HFF-Myc (cell line): ENCODE measurements around the gene MGAT5.
A peak's percentile ranks its signal among the peaks of the same experiment; 100 is the strongest.

Source experiments
- DNase-seq: peaks from one replicate; pipeline ENCODE4 v3.0.0-alpha.2; 2011; ENCODE audit warnings: low read depth; ENCODE audit errors: extremely low read depth
- H3K4me3 ChIP-seq: replicated peaks from 2 replicates; pipeline ENCODE4 v1.5.1; 2011; ENCODE audit warnings: low read depth, mild to moderate bottlenecking, control low read depth, low read length
- TF ChIP-seq, protein P1 (sequence below): IDR thresholded peaks from 2 replicates; pipeline ENCODE4 v1.5.1; 2012; ENCODE audit warnings: mild to moderate bottlenecking, low read depth, low read length, control low read depth; ENCODE audit errors: missing control alignments

Gene MGAT5

DNA sequence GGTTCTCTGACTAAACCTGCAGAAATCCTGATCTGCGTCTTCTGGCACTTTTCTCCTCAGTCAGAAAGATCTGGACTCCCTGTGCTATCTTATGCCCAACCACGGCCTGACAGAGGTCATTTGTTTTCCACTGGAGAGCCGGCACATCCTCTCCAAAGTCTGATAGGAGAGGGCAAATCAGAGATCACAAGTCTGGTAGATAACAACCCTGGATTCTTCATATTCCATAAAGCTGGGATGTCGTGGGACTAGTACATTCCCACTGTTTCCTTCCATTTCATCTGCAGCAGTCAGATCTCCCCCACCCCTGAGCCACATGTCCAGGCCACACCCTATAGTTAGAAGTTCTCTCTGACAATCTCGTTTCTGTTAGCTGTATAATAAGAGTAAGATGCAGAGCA is 157.0 kb downstream of the MGAT5 start:
- no peak for DNase-seq
- no peak overlapping the region for H3K4me3 ChIP-seq
- TF ChIP-seq, protein P1, sequence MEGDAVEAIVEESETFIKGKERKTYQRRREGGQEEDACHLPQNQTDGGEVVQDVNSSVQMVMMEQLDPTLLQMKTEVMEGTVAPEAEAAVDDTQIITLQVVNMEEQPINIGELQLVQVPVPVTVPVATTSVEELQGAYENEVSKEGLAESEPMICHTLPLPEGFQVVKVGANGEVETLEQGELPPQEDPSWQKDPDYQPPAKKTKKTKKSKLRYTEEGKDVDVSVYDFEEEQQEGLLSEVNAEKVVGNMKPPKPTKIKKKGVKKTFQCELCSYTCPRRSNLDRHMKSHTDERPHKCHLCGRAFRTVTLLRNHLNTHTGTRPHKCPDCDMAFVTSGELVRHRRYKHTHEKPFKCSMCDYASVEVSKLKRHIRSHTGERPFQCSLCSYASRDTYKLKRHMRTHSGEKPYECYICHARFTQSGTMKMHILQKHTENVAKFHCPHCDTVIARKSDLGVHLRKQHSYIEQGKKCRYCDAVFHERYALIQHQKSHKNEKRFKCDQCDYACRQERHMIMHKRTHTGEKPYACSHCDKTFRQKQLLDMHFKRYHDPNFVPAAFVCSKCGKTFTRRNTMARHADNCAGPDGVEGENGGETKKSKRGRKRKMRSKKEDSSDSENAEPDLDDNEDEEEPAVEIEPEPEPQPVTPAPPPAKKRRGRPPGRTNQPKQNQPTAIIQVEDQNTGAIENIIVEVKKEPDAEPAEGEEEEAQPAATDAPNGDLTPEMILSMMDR, result no peak

DNA sequence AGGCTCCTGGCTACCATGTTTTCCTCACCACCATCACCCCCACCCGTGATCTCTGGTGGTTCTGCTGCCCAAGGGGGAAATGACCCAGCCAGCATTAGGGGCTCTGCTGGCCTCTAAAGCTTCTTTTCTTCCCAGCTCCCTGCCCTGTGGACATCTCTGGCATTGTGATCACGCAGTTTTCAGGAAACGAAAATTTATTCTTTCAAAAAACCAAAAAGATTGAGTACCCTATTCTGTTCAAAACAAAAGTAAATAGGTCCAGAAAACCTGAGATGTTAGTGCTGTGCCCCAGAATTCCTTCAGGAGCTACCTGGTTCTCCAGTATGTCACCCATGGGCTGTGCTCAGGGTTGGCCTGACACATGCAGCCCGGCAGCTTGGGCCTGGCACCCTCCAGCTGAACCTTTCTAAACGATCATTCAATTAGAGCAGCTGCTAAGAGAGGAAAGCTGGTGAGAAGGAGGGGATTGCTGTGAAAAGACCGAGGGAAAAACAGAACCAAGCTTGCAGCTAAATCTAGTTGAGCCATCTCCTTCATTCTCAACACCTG is 157.5 kb downstream of the MGAT5 start:
- no peak for DNase-seq

DNA sequence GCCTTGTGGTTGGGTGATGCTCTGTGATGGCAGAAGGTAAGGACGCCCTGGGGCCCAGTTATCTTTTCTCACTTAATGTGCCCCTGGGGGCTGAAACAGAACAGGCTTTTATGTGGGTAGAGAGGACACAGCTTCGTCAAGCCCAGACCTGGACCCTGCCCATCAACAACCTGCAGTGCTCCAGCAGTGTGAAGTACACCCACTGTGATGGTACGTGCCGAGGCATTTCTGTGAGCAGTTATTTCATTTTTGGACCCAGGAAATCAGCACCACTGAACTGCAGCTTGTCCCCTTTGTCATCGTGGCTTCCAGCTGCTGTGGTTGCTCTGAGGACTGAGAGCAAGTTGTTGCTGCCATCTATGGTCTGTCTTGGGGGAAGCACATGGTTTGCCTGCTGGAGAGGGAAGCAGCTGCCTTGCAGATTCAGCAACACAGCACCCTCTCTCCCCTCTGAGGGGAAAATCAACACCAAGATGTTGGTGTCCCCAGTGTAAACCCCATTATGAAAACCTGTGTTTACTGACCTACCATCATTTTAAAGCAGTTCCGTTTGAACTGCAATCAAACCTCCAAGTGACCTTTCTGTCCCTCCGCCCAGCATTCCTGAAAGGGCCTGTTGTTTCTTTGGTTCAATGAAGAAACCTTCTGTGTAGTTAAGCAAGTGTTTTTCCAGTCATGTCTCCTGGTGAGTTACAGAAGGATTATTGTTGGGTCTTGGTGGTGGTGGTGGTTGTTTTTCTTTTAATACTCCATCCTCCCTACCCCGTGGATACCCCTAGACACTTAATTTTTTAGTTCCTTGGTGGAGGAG is 158.2 kb downstream of the MGAT5 start:
- DNase-seq, result peak; percentile 66
- TF ChIP-seq, protein P1, result peak; percentile 72
- H3K4me3 ChIP-seq, result no peak overlapping the region

More for the DNA sequence above, 157.5 kb downstream of the MGAT5 start:
- TF ChIP-seq, protein P1, result no peak
- no peak overlapping the region for H3K4me3 ChIP-seq

DNA sequence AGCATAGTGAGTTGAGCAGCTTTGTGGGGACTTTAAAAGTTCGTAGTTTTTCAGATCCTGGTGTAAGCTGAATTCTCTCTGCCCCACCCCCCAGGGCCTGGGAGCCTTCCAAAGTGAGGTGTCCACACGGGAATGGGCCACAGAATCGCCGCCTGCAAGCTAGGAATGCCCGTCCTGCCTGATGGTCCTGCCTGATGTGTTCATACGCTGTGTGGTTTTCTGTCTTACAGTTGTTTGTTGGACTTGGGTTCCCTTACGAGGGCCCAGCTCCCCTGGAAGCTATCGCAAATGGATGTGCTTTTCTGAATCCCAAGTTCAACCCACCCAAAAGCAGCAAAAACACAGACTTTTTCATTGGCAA is 158.7 kb downstream of the MGAT5 start:
- no peak for DNase-seq
- TF ChIP-seq, protein P1, result no peak
- H3K4me3 ChIP-seq, result no peak overlapping the region

DNA sequence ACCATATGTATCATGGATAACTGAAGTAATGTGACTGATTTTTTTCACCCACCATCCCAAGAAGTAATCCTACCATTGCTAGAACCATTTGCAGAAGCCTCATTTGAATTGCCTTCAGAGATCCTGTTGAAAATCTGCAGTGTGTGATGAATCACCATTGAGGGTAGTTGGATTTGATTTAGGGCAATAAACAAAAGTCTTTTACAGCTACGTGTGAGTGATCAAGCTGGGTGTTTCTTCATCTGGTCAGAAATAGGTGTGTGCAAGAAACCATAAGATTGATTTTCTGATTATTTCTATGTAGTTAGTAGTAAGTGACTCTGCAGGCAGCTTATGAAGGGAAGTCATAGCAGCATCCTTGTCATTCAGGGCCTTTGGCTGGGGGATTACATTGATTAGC is 159.6 kb downstream of the MGAT5 start:
- no peak overlapping the region for H3K4me3 ChIP-seq
- DNase-seq, result no peak
- TF ChIP-seq, protein P1, result no peak

DNA sequence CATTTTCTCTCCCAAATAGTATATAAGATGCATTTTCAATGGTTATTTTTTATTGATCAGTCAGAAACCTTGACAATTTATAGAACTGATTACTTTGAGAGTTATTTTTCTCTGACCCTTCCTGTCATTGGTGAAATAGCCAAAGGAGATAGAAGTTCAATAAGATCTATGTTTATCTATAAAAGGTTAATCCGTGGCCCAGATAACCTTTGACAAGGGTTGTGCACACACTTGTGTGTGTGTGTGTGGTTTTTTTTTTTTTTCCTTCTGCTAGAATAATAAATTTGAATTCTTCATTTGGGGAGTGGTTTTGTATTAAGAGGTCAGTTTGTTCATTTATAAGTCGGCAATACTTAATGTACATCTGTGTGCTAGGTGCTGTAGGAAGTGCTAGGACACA is 160.0 kb downstream of the MGAT5 start:
- no peak overlapping the region for H3K4me3 ChIP-seq
- TF ChIP-seq, protein P1, result no peak
- DNase-seq, result no peak
